NK-92 (cell line): Measurements from ENCODE around the gene MSI1.

ENCODE experiments used
- DNase-seq: peaks from one replicate; lab custom pipeline; 2025; ENCODE audit not compliant: unreplicated experiment; lab: John Stamatoyannopoulos, UW

The MSI1 gene

GRCh38 chr12:120327593-120327992 lies 41.4 kb downstream of the MSI1 start, which contains the start of gene PLA2G1B:
Gene PLA2G1B (minus strand): TSS chr12:120327779. CDS start chr12:120327753, 26 bp downstream.
- DNase-seq = no peak

- no peak for DNase-seq
Measured at GRCh38 chr12:120324841-120325417, 44.0 kb downstream of the MSI1 start.

GRCh38 chr12:120323772-120324171 lies 45.2 kb downstream of the MSI1 start:
- DNase-seq = no peak

- no peak for DNase-seq
Measured at GRCh38 chr12:120321382-120322202, 47.4 kb downstream of the MSI1 start.

- DNase-seq = peak; percentile 98
Measured at GRCh38 chr12:120317224-120318105, 51.5 kb downstream of the MSI1 start.

- no peak for DNase-seq
Measured at GRCh38 chr12:120316798-120317223, 52.2 kb downstream of the MSI1 start.

GRCh38 chr12:120314220-120314619 lies 54.7 kb downstream of the MSI1 start:
- no peak for DNase-seq

- DNase-seq = peak; percentile 38
Measured at GRCh38 chr12:120301962-120302815, 66.8 kb downstream of the MSI1 start, which contains the start of gene SIRT4. Gene SIRT4 (plus strand): TSS chr12:120302321. CDS start chr12:120303562, 1,241 bp downstream.

- peak; percentile 5 for DNase-seq
Measured at GRCh38 chr12:120292661-120293531, 76.1 kb downstream of the MSI1 start, which contains the start of gene RNU4-1. Gene RNU4-1 (minus strand): TSS chr12:120293237.

GRCh38 chr12:120292411-120292660 lies 76.6 kb downstream of the MSI1 start:
- no peak for DNase-seq
